Putamen (tissue), 1 donor: Measurements from ENCODE around the gene VSIG10L.

Source experiments
- DNase-seq: peaks from one replicate; pipeline ENCODE4 v3.0.0-alpha.2; 2016; ENCODE audit warnings: low spot score

VSIG10L gene

GRCh38 chr19:51341976-51342580 is at the start of gene VSIG10L:
Gene VSIG10L (minus strand): TSS chr19:51342139. CDS start chr19:51342124, 15 bp downstream.
- no peak for DNase-seq

GRCh38 chr19:51391073-51391611 is 49.2 kb upstream of the VSIG10L start:
- no peak for DNase-seq

- no peak for DNase-seq
Observed at GRCh38 chr19:51389143-51389542, 47.2 kb upstream of the VSIG10L start.

- no peak for DNase-seq
Observed at GRCh38 chr19:51387924-51388389, 46.0 kb upstream of the VSIG10L start, which contains the start of gene LIM2. Gene LIM2 (minus strand): TSS chr19:51387974. CDS start chr19:51387443, 531 bp downstream.

GRCh38 chr19:51386882-51387520 is 45.1 kb upstream of the VSIG10L start:
- no peak for DNase-seq

- DNase-seq, result no peak
Observed at GRCh38 chr19:51382004-51382403, 40.1 kb upstream of the VSIG10L start.

- DNase-seq, result no peak
Observed at GRCh38 chr19:51380379-51380778, 38.4 kb upstream of the VSIG10L start.

- DNase-seq, result no peak
Observed at GRCh38 chr19:51377422-51377821, 35.5 kb upstream of the VSIG10L start.

GRCh38 chr19:51375504-51376221 is 33.7 kb upstream of the VSIG10L start:
- no peak for DNase-seq

- DNase-seq, result no peak
Observed at GRCh38 chr19:51372649-51373504, 30.9 kb upstream of the VSIG10L start, which contains the start of gene NKG7. Gene NKG7 (minus strand): TSS chr19:51372654. CDS start chr19:51372535, 119 bp downstream.

- no peak for DNase-seq
Observed at GRCh38 chr19:51372021-51372648, 30.2 kb upstream of the VSIG10L start.

- no peak for DNase-seq
Observed at GRCh38 chr19:51371186-51371690, 29.3 kb upstream of the VSIG10L start.

GRCh38 chr19:51370230-51370629 is 28.3 kb upstream of the VSIG10L start:
- no peak for DNase-seq

- DNase-seq, result no peak
Observed at GRCh38 chr19:51368366-51369282, 26.7 kb upstream of the VSIG10L start, which contains the start of gene CLDND2. Gene CLDND2 (minus strand): TSS chr19:51369003. CDS start chr19:51368577, 426 bp downstream.

GRCh38 chr19:51367565-51368365 is 25.8 kb upstream of the VSIG10L start:
- peak; percentile 97 for DNase-seq

- no peak for DNase-seq
Observed at GRCh38 chr19:51367255-51367564, 25.3 kb upstream of the VSIG10L start.

GRCh38 chr19:51366389-51367254 is 24.7 kb upstream of the VSIG10L start:
- DNase-seq, result peak; percentile 98

GRCh38 chr19:51365965-51366388 is 24.0 kb upstream of the VSIG10L start, which contains the start of gene ETFB:
Gene ETFB (minus strand): TSS chr19:51366388. CDS start chr19:51366326, 62 bp downstream.
- peak; percentile 34 for DNase-seq
